ENCODE data around the gene COL6A5. TPM values are rescaled to one million over a fixed set of nuclear protein-coding genes. Genes with fewer than 3 reads are reported as not detected.
"Not testable (repeated sequence)": the region's sequence is repeated elsewhere in the genome, so short reads cannot be mapped to it uniquely, and the experiment has no call there.

The COL6A5 gene
- total RNA-seq, 2 donors from 2014 or later: not detected

DNA sequence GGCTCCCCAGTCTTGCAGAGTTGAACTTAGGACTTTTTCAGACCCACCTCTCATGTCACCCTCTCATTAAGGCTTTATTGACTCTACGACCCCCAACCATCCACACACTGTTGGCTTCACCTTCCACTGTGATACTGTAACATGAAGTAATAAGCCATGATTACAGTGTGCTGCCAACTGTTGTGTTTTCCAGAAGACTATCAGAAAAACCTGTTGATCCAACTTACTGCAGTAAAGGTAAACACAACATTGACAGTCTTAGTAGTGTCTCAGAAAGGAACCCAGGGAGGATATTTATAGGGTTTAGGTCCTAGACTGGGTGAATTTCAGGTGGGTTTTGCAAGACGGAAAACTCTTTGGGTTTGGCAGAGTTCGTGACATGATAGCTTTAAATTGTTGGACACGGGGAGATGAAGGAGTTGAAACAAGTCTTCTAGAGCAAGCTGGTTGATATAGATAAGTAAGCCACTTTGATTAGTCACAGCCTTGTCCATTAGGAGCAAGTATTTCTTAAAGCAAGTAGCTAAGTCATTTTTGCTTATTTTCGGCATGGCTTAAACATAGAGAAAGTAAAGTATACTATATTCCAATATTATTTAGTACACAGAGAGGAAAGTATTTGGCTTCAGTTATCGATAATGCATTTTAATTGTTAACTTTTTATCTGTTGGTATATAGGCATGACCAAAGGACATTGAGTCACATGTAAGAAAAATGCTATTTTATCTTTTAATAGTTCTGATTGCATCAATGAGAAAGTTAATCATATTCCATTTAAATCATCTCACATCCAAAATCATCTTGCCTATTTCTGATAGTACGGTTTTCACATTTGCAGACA lies 2.4 kb upstream of the COL6A5 start:
- no peak for DNase-seq (ENCODE audit: low spot score)
- H3K9me3 ChIP-seq: peaks cover 0 to 4% of the 10 kb centered on the region in 2 donors
- H3K27me3 ChIP-seq: peaks cover 0 to 7% of the 10 kb centered on the region in 2 donors
- H3K4me1 ChIP-seq: no peaks in the 10 kb centered on the region
- no peak overlapping the region for H3K4me3 ChIP-seq
- no peaks in the 10 kb centered on the region for H3K36me3 ChIP-seq
- TF ChIP-seq, protein P1, sequence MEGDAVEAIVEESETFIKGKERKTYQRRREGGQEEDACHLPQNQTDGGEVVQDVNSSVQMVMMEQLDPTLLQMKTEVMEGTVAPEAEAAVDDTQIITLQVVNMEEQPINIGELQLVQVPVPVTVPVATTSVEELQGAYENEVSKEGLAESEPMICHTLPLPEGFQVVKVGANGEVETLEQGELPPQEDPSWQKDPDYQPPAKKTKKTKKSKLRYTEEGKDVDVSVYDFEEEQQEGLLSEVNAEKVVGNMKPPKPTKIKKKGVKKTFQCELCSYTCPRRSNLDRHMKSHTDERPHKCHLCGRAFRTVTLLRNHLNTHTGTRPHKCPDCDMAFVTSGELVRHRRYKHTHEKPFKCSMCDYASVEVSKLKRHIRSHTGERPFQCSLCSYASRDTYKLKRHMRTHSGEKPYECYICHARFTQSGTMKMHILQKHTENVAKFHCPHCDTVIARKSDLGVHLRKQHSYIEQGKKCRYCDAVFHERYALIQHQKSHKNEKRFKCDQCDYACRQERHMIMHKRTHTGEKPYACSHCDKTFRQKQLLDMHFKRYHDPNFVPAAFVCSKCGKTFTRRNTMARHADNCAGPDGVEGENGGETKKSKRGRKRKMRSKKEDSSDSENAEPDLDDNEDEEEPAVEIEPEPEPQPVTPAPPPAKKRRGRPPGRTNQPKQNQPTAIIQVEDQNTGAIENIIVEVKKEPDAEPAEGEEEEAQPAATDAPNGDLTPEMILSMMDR (IDR thresholded peaks at IDR 0.05): no peak
- H3K27ac ChIP-seq: no peak overlapping the region

DNA sequence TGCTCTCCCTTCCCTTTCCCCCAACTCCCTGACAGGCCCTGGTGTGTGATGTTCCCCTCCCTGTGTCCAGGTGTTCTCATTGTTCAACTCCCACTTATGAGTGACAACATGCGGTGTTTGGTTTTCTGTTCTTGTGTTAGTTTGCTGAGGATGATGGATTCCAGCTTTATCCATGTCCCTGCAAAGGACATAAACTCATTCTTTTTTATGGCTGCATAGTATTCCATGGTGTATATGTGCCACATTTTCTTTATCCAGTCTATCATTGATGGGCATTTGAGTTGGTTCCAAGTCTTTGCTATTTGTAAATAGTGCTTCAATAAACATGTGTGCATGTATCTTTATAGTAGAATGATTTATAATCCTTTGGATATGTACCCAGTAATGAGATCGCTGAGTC lies 2.8 kb downstream of the COL6A5 start:
- not testable (repeated sequence) for H3K9me3 ChIP-seq; H3K4me3 ChIP-seq; H3K27me3 ChIP-seq; H3K4me1 ChIP-seq; H3K27ac ChIP-seq; DNase-seq (ENCODE audit: low spot score); H3K36me3 ChIP-seq

- Histone ChIP-seq H3K4me1 (no peaks in the 10 kb centered on the region), H3K27ac (no peak overlapping the region), H3K9me3 (no peaks in the 10 kb centered on the region), H3K36me3 (no peaks in the 10 kb centered on the region), H3K4me3 (no peak overlapping the region), H3K27me3 (no peaks in the 10 kb centered on the region)
- TF ChIP-seq, protein P1 (IDR thresholded peaks at IDR 0.05): no peak
- DNase-seq (ENCODE audit: low spot score): no peak
Observed at GRCh38 chr3:130354430-130354829, 9.0 kb downstream of the COL6A5 start.

GRCh38 chr3:130374033-130374432 lies 28.6 kb downstream of the COL6A5 start:
- TF ChIP-seq, protein P1 (IDR thresholded peaks at IDR 0.05): no peak
- no peaks in the 10 kb centered on the region for H3K27me3 ChIP-seq
- no peaks in the 10 kb centered on the region for H3K4me1 ChIP-seq
- H3K4me3 ChIP-seq: no peak overlapping the region
- no peak overlapping the region for H3K27ac ChIP-seq
- DNase-seq (ENCODE audit: low spot score): no peak
- no peaks in the 10 kb centered on the region for H3K9me3 ChIP-seq
- H3K36me3 ChIP-seq: no peaks in the 10 kb centered on the region

GRCh38 chr3:130374908-130375307 lies 29.4 kb downstream of the COL6A5 start:
- H3K27ac ChIP-seq: no peak overlapping the region
- H3K4me1 ChIP-seq: no peaks in the 10 kb centered on the region
- no peaks in the 10 kb centered on the region for H3K9me3 ChIP-seq
- H3K4me3 ChIP-seq: no peak overlapping the region
- no peaks in the 10 kb centered on the region for H3K36me3 ChIP-seq
- H3K27me3 ChIP-seq: no peaks in the 10 kb centered on the region
- no peak for DNase-seq (ENCODE audit: low spot score)
- TF ChIP-seq, protein P1 (IDR thresholded peaks at IDR 0.05): no peak

- H3K36me3 ChIP-seq: no peaks in the 10 kb centered on the region
- DNase-seq (ENCODE audit: low spot score): no peak
- H3K27me3 ChIP-seq: no peaks in the 10 kb centered on the region
- TF ChIP-seq, protein P1 (IDR thresholded peaks at IDR 0.05): no peak
- no peaks in the 10 kb centered on the region for H3K9me3 ChIP-seq
- H3K27ac ChIP-seq: no peak overlapping the region
- no peaks in the 10 kb centered on the region for H3K4me1 ChIP-seq
- no peak overlapping the region for H3K4me3 ChIP-seq
Observed at GRCh38 chr3:130377960-130378676, 32.6 kb downstream of the COL6A5 start.

All from right atrium auricular region (tissue), 2 donors.